ENCODE results near the gene KRT71. TPM values are rescaled to one million over a fixed set of nuclear protein-coding genes. Genes with fewer than 3 reads are reported as not detected.

KRT71 gene
- total and polyA plus RNA-seq, 2 of the 8 experiments (the other 6 are each of a cell fraction or from before 2014, with no cell fraction given) = not detected

GRCh38 chr12:52539821-52540173 is 13.1 kb downstream of the KRT71 start (continued):
- TF ChIP-seq MAFK (IDR thresholded peaks at IDR 0.05; ENCODE audit: low read depth, low read length) = no peak
- TF ChIP-seq POLR2AphosphoS5 (IDR thresholded peaks at IDR 0.05; ENCODE audit: low read depth, low read length) = no peak
- TF ChIP-seq BRCA1 (IDR thresholded peaks at IDR 0.05; ENCODE audit: low read depth, low read length) = no peak
- no peak for TF ChIP-seq SP4 (IDR thresholded peaks at IDR 0.05; ENCODE audit: low read length)
- no peak for TF ChIP-seq TBP (IDR thresholded peaks at IDR 0.05; ENCODE audit: low read depth, low read length)

Measured in H1 (cell line).